Renal cortex interstitium (tissue), 11 donors: ENCODE results near the gene LIFR. TPM values are rescaled to one million over a fixed set of nuclear protein-coding genes. Genes with fewer than 3 reads are reported as not detected.

Experiments
- DNase-seq, 11 donors: peaks; one replicate each; pipeline ENCODE4 v3.0.0-alpha.2; 2013; ENCODE audit warnings: low read depth in 9 of 11, low spot score in 4 of 11; ENCODE audit errors: extremely low read depth in 1 of 11
- polyA plus RNA-seq, 3 donors: library from polyadenylated mRNA; unstranded; fragments of 120-200 nt; gene quantifications; one replicate each; pipeline ENCODE4 v1.2.1, GENCODE V29; 2013; ENCODE audit not compliant: insufficient read length in 3 of 3

Gene LIFR
- polyA plus RNA-seq, 3 donors: 74.6 to 96.9 (median 82.8) TPM

DNA sequence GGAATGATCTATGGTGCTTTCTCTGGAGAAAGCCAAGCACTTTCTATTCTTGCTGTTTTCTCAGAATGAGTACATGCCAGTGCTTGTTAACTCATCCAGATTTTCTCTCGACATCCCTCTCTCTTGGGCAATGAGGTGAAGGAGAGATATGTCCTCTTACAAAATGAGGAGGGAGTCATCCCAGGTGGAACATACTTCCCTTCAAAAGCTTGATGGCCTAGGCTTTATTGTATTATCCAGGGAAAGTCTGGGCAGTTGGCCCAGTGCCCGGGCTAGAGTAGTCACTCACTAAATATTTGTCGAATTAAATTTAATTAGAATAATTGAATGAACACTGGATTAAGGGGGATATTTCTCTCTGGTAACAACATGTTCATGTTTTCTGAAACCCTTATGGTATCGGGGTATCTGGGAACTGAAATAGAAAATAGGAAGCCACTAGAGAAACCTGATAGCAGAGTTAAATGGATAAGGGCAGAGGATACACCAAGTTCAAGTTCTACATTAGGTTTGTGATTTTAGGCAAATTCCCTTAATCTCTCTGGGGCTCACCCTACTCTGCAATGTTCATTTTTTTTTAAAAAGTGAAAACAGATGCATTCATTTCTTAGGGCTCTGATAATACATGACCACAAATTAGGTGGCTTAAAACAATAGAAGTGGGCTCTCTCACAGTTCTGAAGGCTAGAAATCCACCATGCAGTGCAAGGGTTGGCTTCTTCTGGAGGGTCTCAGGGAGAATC, 99.6 kb downstream of the LIFR start:
- DNase-seq: no peak

DNA sequence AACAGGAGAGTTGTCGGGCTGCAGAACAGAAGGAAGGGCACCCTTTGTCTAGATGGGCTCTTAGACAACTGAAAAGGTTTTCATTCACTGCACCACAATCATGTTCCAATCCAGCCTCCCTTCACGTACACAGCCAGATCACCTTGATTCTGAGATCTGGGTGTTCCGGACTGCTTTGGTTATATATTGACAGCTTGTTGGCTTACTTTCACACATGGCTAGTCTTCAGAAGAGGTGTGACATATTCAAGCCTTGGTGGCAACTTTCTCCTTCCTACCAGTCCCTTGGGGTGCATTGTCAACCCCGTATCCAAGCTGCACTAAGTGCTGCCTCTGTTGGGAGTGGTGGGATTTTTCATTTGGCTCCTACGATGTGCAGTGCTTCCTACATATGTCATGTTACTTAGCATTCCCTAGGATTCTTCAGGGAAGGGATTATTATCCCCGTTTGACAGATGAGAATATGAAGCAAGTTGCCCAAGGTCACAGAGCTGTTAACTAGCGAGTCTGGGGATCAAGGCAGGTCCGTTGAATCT, 100.6 kb downstream of the LIFR start:
- DNase-seq: no peak

- DNase-seq: no peak
Measured at GRCh38 chr5:38453921-38454320, 102.5 kb downstream of the LIFR start.

DNA sequence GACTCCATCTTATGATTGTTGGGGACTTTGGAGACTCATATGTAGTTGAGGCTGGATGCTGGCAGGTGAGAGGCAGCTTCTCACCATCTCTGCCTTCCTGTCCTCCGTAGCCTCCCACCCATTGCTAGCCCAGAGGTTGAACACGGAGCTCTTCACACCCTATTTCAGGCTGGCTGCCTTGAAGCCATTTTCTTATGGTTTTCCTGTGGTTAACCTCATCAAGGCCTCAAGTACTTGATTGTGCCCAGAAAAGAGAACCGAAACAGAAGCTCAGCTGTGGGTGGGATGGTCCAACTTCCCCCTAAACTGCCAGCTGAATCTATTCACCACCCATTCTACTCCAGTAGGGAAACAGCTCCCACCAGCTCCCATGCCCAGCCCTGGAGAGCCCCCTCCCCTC, 102.9 kb downstream of the LIFR start:
- no peak for DNase-seq

DNA sequence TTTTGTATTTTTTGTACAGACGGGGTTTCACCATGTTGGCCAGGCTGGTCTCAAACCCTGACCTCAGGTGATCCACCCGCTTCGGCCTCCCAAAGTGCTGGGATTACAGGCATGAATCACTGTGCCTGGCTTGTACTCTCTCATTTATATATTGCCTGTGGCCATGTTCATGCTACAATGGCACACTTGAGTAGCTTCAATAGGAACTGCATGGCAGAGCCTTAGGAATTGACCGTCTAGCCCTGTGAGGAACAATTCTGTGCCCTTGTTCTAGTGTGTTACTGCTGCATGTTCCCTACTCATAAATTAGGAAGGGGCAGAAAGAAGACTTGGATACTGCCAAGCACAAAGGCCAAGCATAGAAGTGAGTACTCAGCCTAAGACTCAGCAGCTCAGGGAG, 104.2 kb downstream of the LIFR start:
- no peak for DNase-seq

- no peak for DNase-seq
Measured at GRCh38 chr5:38451074-38451725, 105.2 kb downstream of the LIFR start.

DNA sequence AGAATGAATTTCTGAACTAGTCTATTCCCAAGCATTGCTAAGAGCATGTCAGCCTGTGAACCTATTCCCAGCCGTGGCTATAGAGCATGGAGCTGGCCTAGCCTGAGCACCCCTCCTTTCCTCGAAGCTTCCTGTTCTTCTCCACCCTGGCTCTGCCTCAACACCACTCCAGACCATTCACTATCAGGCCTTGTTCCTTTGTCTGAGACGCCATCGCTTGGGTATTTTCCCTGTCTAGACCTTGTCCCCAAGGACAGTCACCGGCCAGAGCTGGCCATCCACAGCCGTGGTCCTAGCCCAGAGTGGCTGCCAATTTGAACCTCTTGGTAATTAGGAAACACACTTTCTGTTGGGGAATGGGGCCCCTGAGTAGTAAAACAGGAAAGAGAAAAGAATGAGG, 105.8 kb downstream of the LIFR start:
- DNase-seq: no peak

- no peak for DNase-seq
Measured at GRCh38 chr5:38448568-38449350, 107.7 kb downstream of the LIFR start.

DNA sequence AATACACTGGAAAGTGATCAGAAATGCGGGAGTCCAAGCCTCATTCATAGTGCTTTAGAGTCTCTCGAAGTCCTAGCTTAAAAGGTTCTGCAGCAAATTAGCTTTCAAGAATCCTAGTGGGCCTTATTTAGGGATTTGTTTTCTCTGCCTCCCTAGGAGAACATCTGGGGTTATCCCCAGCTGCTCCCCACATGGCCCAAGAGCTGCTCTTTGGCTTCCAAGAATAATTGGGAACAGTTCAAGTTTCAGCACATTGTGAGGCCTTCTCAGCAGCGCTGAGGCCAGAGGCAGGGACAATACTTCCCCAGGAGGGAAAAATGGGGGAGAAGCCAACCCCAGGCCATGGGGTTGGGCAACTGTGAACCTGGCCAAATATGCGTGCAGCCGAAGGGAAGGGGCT, 108.7 kb downstream of the LIFR start:
- no peak for DNase-seq

DNA sequence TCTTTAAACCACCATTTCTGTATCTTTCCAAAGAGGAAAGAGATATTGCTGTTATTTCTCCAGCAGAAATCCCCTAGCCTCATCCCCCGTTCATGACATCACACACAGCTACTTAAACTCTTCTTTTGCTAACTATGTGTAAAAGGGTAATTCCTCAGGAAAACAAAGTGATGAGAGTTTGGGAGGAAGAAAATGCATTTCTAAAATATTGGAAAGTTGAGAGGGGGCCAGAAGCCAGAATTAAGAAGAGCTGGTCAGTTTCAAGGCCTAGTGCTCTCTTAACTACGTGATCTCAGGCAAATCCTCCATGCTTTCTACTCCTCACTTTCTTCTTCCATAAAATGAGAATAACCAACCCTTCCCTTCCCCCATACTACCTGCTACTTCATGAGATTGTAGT, 109.4 kb downstream of the LIFR start:
- DNase-seq: no peak

- DNase-seq: no peak
Measured at GRCh38 chr5:38446029-38446522, 110.4 kb downstream of the LIFR start.

DNA sequence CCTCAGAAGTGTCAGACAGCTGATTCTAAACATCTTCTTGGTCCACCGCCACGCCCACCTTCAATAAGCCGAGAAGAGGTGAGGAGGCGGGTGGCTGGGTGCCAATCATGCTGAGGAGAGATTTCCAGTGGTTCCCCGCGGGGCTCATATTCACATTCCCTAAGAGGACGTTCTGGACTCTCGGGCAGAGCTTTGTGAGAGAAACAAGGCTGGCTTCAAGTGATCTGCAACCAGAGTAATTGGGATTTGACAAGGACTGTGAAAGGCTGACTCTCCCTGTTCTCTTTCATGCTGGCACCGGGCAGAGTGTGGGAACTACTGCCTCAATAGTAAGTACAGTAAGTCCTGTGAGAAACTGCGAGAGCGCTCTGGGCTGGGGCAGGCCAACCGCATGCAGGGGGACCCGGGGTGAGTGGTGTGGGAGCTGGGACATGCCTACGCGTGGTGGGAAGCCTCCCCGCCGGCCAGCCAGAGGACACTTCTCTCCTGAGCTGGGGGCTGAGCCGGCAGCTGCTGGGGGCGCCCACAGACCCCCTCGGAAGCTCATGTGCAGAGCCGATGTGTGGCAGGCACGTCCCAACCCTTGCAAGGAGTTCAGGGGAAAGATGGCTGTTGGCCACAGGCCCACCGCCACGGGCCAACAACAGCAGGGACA, 110.9 kb downstream of the LIFR start:
- no peak for DNase-seq

GRCh38 chr5:38443390-38443789, 113.1 kb downstream of the LIFR start:
- no peak for DNase-seq

GRCh38 chr5:38442247-38442573, 114.2 kb downstream of the LIFR start:
- no peak for DNase-seq

GRCh38 chr5:38441453-38442246, 114.8 kb downstream of the LIFR start:
- DNase-seq: peak; percentile 79 to 91 (median 89)

DNA sequence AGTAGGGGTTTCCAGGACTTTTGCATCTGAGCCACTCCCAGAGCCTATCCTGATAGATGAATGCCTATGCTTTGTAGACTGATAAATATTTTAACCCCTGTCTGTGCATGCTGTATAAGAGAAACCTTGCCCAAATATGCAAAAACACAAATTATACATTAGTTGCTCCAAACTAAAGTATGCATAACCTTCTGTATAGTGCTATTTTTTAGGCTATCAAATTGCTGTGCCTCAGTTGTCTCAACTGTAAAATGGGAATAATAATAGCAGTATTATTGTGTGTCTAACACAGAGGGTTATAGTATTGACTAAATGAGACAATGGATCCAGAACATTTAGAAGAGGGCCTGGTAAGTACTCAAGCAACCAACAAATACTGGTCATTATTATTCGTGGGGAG, 117.7 kb downstream of the LIFR start:
- DNase-seq: no peak

- DNase-seq: no peak
Measured at GRCh38 chr5:38434966-38435705, 121.3 kb downstream of the LIFR start.
